ENCODE data around the gene EMC1. TPM values are rescaled to one million over a fixed set of nuclear protein-coding genes. Genes with fewer than 3 reads are reported as not detected.
"Not testable (repeated sequence)": the region's sequence is repeated elsewhere in the genome, so short reads cannot be mapped to it uniquely, and the experiment has no call there.

EMC1 gene
- total and polyA plus RNA-seq, 2 donors (not counting 1 experiment from before 2014, with no cell fraction given), result 25.8 to 45.5 TPM

DNA sequence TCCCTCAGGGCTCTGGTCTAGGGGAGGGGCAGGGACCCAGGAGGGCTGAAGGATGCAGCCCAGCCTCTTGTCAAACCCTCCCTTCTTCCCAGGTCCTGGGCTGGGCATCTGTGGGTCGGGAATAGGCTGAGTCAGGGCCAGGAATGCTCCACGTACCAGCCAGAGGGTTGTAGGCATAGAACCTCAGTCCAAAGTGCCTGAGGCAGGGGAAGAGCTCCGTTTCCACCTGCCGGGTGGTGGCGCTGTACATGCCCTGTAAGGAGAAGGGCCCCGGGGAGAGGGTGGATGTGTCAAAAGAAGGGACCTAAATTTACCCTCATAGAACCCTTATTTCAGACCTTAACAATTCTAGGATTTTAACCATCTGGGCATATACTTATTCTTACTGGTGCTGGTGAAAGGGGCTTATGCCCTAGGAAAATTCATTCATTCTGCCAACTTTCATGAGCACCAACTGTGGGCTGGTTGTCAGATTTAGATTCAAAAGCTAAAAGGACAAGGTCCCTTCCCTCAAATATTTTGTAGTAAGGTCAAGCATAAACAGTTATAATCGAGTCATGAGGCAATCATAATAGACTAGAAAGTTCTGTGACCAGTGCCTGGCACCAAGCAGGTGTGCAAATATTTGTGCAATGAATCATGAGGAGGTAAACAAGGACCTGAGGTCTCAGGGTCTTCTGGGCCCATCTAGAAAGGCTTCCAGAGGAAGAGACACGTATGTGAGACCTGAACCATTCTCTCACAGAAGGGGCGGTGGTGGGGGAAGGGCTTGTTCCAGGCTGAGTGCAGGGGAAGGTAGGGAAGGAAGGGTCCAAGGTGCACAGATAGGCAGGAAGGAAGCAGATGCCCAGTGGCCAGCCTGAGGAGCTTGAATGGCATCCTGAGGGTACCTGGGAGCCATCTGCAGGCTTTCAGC lies 18.4 kb upstream of the EMC1 start:
- H3K4me1 ChIP-seq (ENCODE audit: control insufficient read depth in 2 of 2, insufficient read depth in 2 of 2, low read length in 2 of 2); POLR2A ChIA-PET; H3K4me3 Mint-ChIP-seq; ATAC-seq (ENCODE audit: low read depth); H2AFZ ChIP-seq (ENCODE audit: insufficient read depth, low read depth, low read length, poor library complexity, severe bottlenecking); H3K36me3 ChIP-seq (replicated peaks in 1 of 2; ENCODE audit: control extremely low read depth in 1 of 2, control insufficient read depth in 1 of 2, extremely low read depth in 1 of 2, insufficient read depth in 2 of 2, low read length in 1 of 2); H3K4me1 Mint-ChIP-seq; CTCF ChIA-PET; H3K9me3 Mint-ChIP-seq (ENCODE audit: insufficient read depth); DNase-seq; H3K27me3 ChIP-seq (replicated peaks in 1 of 4; ENCODE audit: control extremely low read depth in 1 of 4, control insufficient read depth in 3 of 4, insufficient read depth in 4 of 4, low read length in 3 of 4); H3K27ac ChIP-seq (ENCODE audit: low read length in 2 of 2); H4K20me1 ChIP-seq (ENCODE audit: control insufficient read depth, insufficient read depth, low read length, poor library complexity, severe bottlenecking); H3K9ac ChIP-seq (ENCODE audit: low read length); H3K4me2 ChIP-seq (replicated peaks; ENCODE audit: low read depth, low read length, poor library complexity, severe bottlenecking); H3K27ac Mint-ChIP-seq; intact Hi-C loops (cut with micrococcal nuclease); H3K4me3 ChIP-seq (ENCODE audit: control extremely low read depth in 1 of 5, extremely low read depth in 1 of 5, insufficient read depth in 1 of 5, low read depth in 2 of 5, low read length in 4 of 5); H3K79me2 ChIP-seq (ENCODE audit: control insufficient read depth, insufficient read depth, low read length): not testable (repeated sequence)
- WGBS (ENCODE audit: insufficient coverage), result no CpG with 5 or more reads among the region's 9 CpGs
- peaks cover 0 to 12% (median 3%) of the 10 kb centered on the region in 3 donors for H3K9me3 ChIP-seq (ENCODE audit: control extremely low read depth in 1 of 3, control insufficient read depth in 2 of 3, insufficient read depth in 1 of 3, low read length in 2 of 3)
- H3K27me3 Mint-ChIP-seq, result peaks cover 14% of the 10 kb centered on the region

- ChIA-PET CTCF (no interaction called here), POLR2A (interaction anchor here (0.5 kb wide), 1 partner anchor 102 kb away, joined by 3 read pairs; no protein-coding TSS in a partner anchor)
- no peaks in the 10 kb centered on the region for H3K79me2 ChIP-seq (ENCODE audit: control insufficient read depth, insufficient read depth, low read length)
- no peaks in the 10 kb centered on the region for H3K36me3 ChIP-seq (replicated peaks in 1 of 2; ENCODE audit: control extremely low read depth in 1 of 2, control insufficient read depth in 1 of 2, extremely low read depth in 1 of 2, insufficient read depth in 2 of 2, low read length in 1 of 2)
- H3K9ac ChIP-seq (ENCODE audit: low read length), result no peak overlapping the region
- TF ChIP-seq EZH2 (IDR thresholded peaks at IDR 0.05; ENCODE audit: borderline replicate concordance, insufficient read depth, low read depth, low read length, poor library complexity, severe bottlenecking), result no peak
- TF ChIP-seq, protein P1, sequence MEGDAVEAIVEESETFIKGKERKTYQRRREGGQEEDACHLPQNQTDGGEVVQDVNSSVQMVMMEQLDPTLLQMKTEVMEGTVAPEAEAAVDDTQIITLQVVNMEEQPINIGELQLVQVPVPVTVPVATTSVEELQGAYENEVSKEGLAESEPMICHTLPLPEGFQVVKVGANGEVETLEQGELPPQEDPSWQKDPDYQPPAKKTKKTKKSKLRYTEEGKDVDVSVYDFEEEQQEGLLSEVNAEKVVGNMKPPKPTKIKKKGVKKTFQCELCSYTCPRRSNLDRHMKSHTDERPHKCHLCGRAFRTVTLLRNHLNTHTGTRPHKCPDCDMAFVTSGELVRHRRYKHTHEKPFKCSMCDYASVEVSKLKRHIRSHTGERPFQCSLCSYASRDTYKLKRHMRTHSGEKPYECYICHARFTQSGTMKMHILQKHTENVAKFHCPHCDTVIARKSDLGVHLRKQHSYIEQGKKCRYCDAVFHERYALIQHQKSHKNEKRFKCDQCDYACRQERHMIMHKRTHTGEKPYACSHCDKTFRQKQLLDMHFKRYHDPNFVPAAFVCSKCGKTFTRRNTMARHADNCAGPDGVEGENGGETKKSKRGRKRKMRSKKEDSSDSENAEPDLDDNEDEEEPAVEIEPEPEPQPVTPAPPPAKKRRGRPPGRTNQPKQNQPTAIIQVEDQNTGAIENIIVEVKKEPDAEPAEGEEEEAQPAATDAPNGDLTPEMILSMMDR (IDR thresholded peaks at IDR 0.05), result no peak
- H3K27me3 ChIP-seq (replicated peaks in 1 of 4; ENCODE audit: control extremely low read depth in 1 of 4, control insufficient read depth in 3 of 4, insufficient read depth in 4 of 4, low read length in 3 of 4), result no peaks in the 10 kb centered on the region
- no peak for ATAC-seq (ENCODE audit: low read depth)
- no peaks in the 10 kb centered on the region for H3K4me1 ChIP-seq (ENCODE audit: control insufficient read depth in 2 of 2, insufficient read depth in 2 of 2, low read length in 2 of 2)
- H3K9me3 Mint-ChIP-seq (ENCODE audit: insufficient read depth), result no peaks in the 10 kb centered on the region
- H3K4me3 Mint-ChIP-seq, result no peak overlapping the region
- peaks cover 0 to 3% (median 0%) of the 10 kb centered on the region in 3 donors for H3K9me3 ChIP-seq (ENCODE audit: control extremely low read depth in 1 of 3, control insufficient read depth in 2 of 3, insufficient read depth in 1 of 3, low read length in 2 of 3)
- WGBS (ENCODE audit: insufficient coverage), result 87% methylated on average over 11 of the region's 11 CpGs
- peaks cover 9% of the 10 kb centered on the region for H3K27me3 Mint-ChIP-seq
- H3K27ac Mint-ChIP-seq, result no peak overlapping the region
- H3K27ac ChIP-seq (ENCODE audit: low read length in 2 of 2), result no peak overlapping the region
- no peaks in the 10 kb centered on the region for H4K20me1 ChIP-seq (ENCODE audit: control insufficient read depth, insufficient read depth, low read length, poor library complexity, severe bottlenecking)
- H3K4me2 ChIP-seq (replicated peaks; ENCODE audit: low read depth, low read length, poor library complexity, severe bottlenecking), result no peak overlapping the region
- intact Hi-C loops (cut with micrococcal nuclease), result no loop called here
- DNase-seq, result no peak
- H3K4me1 Mint-ChIP-seq, result peaks cover 3% of the 10 kb centered on the region
- H2AFZ ChIP-seq (ENCODE audit: insufficient read depth, low read depth, low read length, poor library complexity, severe bottlenecking), result no peak overlapping the region
- H3K4me3 ChIP-seq (ENCODE audit: control extremely low read depth in 1 of 5, extremely low read depth in 1 of 5, insufficient read depth in 1 of 5, low read depth in 2 of 5, low read length in 4 of 5), result no peak overlapping the region
Observed at GRCh38 chr1:19268445-19268844, 17.1 kb upstream of the EMC1 start.

Data from B cell (primary cell).